ENCODE results near the gene MSX2.

MSX2 gene

GRCh38 chr5:174715804-174716203 lies 8.6 kb upstream of the MSX2 start:
- Histone ChIP-seq H3F3A (ENCODE audit: control insufficient read depth, insufficient read depth) (no peaks in the 10 kb centered on the region), H3K79me2 (ENCODE audit: control insufficient read depth, low read length) (no peaks in the 10 kb centered on the region), H3K27me3 (ENCODE audit: control insufficient read depth, low read length) (peaks cover 9% of the 10 kb centered on the region; the same call in 1 of the 2 replicates), H3K4me3 (ENCODE audit: low read length) (no peak overlapping the region), H3K4me1 (ENCODE audit: control insufficient read depth, low read length) (no peaks in the 10 kb centered on the region), H4K20me1 (ENCODE audit: control insufficient read depth, insufficient read depth, low read depth, low read length) (no peaks in the 10 kb centered on the region), H3K27ac (ENCODE audit: low read depth, low read length) (no peak overlapping the region), H3K36me3 (ENCODE audit: control insufficient read depth, low read length) (no peaks in the 10 kb centered on the region), H3K9me3 (ENCODE audit: control insufficient read depth, insufficient read depth, low read length) (no peaks in the 10 kb centered on the region), H3K9me2 (replicated peaks; ENCODE audit: control insufficient read depth, low read length) (no peaks in the 10 kb centered on the region), H3K4me2 (ENCODE audit: low read length) (no peak overlapping the region)
- TF ChIP-seq, protein P1, sequence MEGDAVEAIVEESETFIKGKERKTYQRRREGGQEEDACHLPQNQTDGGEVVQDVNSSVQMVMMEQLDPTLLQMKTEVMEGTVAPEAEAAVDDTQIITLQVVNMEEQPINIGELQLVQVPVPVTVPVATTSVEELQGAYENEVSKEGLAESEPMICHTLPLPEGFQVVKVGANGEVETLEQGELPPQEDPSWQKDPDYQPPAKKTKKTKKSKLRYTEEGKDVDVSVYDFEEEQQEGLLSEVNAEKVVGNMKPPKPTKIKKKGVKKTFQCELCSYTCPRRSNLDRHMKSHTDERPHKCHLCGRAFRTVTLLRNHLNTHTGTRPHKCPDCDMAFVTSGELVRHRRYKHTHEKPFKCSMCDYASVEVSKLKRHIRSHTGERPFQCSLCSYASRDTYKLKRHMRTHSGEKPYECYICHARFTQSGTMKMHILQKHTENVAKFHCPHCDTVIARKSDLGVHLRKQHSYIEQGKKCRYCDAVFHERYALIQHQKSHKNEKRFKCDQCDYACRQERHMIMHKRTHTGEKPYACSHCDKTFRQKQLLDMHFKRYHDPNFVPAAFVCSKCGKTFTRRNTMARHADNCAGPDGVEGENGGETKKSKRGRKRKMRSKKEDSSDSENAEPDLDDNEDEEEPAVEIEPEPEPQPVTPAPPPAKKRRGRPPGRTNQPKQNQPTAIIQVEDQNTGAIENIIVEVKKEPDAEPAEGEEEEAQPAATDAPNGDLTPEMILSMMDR (IDR thresholded peaks at IDR 0.05; ENCODE audit: low read depth, low read length, poor library complexity, severe bottlenecking) = no peak
- no peak for TF ChIP-seq EZH2phosphoT487 (IDR thresholded peaks at IDR 0.05; ENCODE audit: borderline replicate concordance, low read length)

DNA sequence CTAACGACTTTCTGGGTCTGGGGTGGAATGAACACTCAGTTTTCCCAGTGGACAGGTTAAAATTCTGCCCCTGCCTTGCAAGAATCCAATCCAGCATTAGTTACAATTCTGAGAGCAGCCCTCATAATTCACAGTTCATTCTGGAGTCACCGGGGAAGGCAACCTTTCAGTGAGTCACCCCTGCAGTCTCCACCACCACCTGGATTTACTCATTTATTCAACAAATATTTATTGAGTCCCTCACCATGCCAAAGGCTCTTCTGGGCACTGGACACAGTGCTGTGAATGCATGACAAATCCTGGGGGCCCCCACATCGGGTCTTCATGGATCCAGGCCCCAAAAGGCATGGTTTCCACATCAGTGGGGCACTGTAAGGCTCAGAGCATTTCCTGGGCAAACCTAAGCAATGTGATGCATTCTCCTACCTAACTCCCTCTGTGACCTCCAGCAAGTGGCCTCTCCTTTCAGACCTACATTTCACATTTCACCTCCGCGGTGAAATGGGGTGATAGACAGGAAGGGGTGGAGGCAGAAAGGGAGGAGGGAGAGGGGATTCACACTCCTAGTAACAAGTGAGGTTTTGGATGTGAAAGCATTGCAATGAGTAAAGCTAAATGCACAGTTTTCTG lies 6.4 kb upstream of the MSX2 start:
- H3K79me2 ChIP-seq (ENCODE audit: control insufficient read depth, low read length) = no peaks in the 10 kb centered on the region
- no peaks in the 10 kb centered on the region for H3K36me3 ChIP-seq (ENCODE audit: control insufficient read depth, low read length)
- no peak overlapping the region for H3K4me2 ChIP-seq (ENCODE audit: low read length)
- no peak overlapping the region for H3K27ac ChIP-seq (ENCODE audit: low read depth, low read length)
- no peak overlapping the region for H3K4me3 ChIP-seq (ENCODE audit: low read length)
- no peaks in the 10 kb centered on the region for H3K4me1 ChIP-seq (ENCODE audit: control insufficient read depth, low read length)
- H4K20me1 ChIP-seq (ENCODE audit: control insufficient read depth, insufficient read depth, low read depth, low read length) = no peaks in the 10 kb centered on the region
- no peaks in the 10 kb centered on the region for H3K9me3 ChIP-seq (ENCODE audit: control insufficient read depth, insufficient read depth, low read length)
- H3K9me2 ChIP-seq (replicated peaks; ENCODE audit: control insufficient read depth, low read length) = no peaks in the 10 kb centered on the region
- TF ChIP-seq, protein P1 (IDR thresholded peaks at IDR 0.05; ENCODE audit: low read depth, low read length, poor library complexity, severe bottlenecking) = no peak
- no peak for TF ChIP-seq EZH2phosphoT487 (IDR thresholded peaks at IDR 0.05; ENCODE audit: borderline replicate concordance, low read length)
- no peaks in the 10 kb centered on the region for H3F3A ChIP-seq (ENCODE audit: control insufficient read depth, insufficient read depth)
- H3K27me3 ChIP-seq (ENCODE audit: control insufficient read depth, low read length) = peaks cover 9% of the 10 kb centered on the region; the same call in 1 of the 2 replicates

- Histone ChIP-seq H3K79me2 (ENCODE audit: control insufficient read depth, low read length) (no peaks in the 10 kb centered on the region), H3K4me1 (ENCODE audit: control insufficient read depth, low read length) (no peaks in the 10 kb centered on the region), H3F3A (ENCODE audit: control insufficient read depth, insufficient read depth) (no peaks in the 10 kb centered on the region), H4K20me1 (ENCODE audit: control insufficient read depth, insufficient read depth, low read depth, low read length) (no peaks in the 10 kb centered on the region), H3K9me3 (ENCODE audit: control insufficient read depth, insufficient read depth, low read length) (no peaks in the 10 kb centered on the region), H3K9me2 (replicated peaks; ENCODE audit: control insufficient read depth, low read length) (no peaks in the 10 kb centered on the region), H3K36me3 (ENCODE audit: control insufficient read depth, low read length) (no peaks in the 10 kb centered on the region), H3K27ac (ENCODE audit: low read depth, low read length) (no peak overlapping the region), H3K27me3 (ENCODE audit: control insufficient read depth, low read length) (peaks cover 9% of the 10 kb centered on the region; the same call in 1 of the 2 replicates), H3K4me3 (ENCODE audit: low read length) (no peak overlapping the region), H3K4me2 (ENCODE audit: low read length) (no peak overlapping the region)
- TF ChIP-seq, protein P1 (IDR thresholded peaks at IDR 0.05; ENCODE audit: low read depth, low read length, poor library complexity, severe bottlenecking) = no peak
- TF ChIP-seq EZH2phosphoT487 (IDR thresholded peaks at IDR 0.05; ENCODE audit: borderline replicate concordance, low read length) = no peak
Measured at GRCh38 chr5:174718880-174719610, 5.3 kb upstream of the MSX2 start.
